Amniotic epithelial cell (primary cell): ENCODE data around the gene AQP4.

ENCODE experiments used
- DNase-seq: peaks from one replicate; pipeline ENCODE4 v3.0.0-alpha.2; 2010; ENCODE audit warnings: low read depth

Gene AQP4

GRCh38 chr18:26839609-26840008, 25.9 kb downstream of the AQP4 start:
- no peak for DNase-seq

- DNase-seq, result no peak
These were observed 33.2 kb downstream of the AQP4 start for GRCh38 chr18:26832302-26832701.

GRCh38 chr18:26827581-26827980, 37.9 kb downstream of the AQP4 start:
- DNase-seq, result no peak

GRCh38 chr18:26826656-26827235, 38.8 kb downstream of the AQP4 start:
- DNase-seq, result no peak

- peak; percentile 1 for DNase-seq
These were observed 44.3 kb downstream of the AQP4 start for GRCh38 chr18:26821181-26821580.

- no peak for DNase-seq
These were observed 46.5 kb downstream of the AQP4 start for GRCh38 chr18:26819046-26819445.

GRCh38 chr18:26818461-26818860, 47.0 kb downstream of the AQP4 start:
- no peak for DNase-seq

GRCh38 chr18:26813043-26813442, 52.5 kb downstream of the AQP4 start:
- no peak for DNase-seq

- no peak for DNase-seq
These were observed 53.0 kb downstream of the AQP4 start for GRCh38 chr18:26812462-26812861.

GRCh38 chr18:26809346-26809745, 56.2 kb downstream of the AQP4 start:
- DNase-seq, result no peak

GRCh38 chr18:26806224-26806623, 59.3 kb downstream of the AQP4 start:
- DNase-seq, result no peak

- DNase-seq, result no peak
These were observed 61.0 kb downstream of the AQP4 start for GRCh38 chr18:26804519-26804918.

- no peak for DNase-seq
These were observed 61.9 kb downstream of the AQP4 start for GRCh38 chr18:26803643-26804042.

- no peak for DNase-seq
These were observed 62.9 kb downstream of the AQP4 start for GRCh38 chr18:26802330-26803200.
